ENCODE results near the gene OR1D2.

DNA sequence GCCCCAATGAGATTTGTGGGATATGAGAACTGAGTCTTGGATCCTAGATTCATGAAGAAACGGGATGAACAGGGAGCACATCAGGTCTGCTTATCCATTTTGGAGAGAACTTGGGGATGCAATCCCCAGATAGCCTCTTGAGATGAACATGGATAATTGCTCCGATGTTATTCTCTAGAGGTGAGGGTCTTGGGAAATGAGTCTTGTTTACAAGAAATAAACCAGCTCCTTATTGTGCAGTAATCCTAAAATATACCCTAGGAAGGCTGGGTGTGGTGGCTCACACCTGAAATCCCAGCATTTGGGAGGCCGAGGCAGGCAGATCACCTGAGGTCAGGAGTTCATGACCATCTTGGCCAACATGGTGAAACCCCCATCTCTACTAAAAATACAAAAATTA is at the start of gene OR1D2:
- TF ChIP-seq, protein P1, sequence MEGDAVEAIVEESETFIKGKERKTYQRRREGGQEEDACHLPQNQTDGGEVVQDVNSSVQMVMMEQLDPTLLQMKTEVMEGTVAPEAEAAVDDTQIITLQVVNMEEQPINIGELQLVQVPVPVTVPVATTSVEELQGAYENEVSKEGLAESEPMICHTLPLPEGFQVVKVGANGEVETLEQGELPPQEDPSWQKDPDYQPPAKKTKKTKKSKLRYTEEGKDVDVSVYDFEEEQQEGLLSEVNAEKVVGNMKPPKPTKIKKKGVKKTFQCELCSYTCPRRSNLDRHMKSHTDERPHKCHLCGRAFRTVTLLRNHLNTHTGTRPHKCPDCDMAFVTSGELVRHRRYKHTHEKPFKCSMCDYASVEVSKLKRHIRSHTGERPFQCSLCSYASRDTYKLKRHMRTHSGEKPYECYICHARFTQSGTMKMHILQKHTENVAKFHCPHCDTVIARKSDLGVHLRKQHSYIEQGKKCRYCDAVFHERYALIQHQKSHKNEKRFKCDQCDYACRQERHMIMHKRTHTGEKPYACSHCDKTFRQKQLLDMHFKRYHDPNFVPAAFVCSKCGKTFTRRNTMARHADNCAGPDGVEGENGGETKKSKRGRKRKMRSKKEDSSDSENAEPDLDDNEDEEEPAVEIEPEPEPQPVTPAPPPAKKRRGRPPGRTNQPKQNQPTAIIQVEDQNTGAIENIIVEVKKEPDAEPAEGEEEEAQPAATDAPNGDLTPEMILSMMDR (IDR thresholded peaks at IDR 0.05) = no peak
- no peak for TF ChIP-seq EZH2 (IDR thresholded peaks at IDR 0.05)

All from neural progenitor cell (in vitro differentiated cells).